Neural crest cell (in vitro differentiated cells): ENCODE data around the gene PSD4. TPM values are rescaled to one million over a fixed set of nuclear protein-coding genes. Genes with fewer than 3 reads are reported as not detected.

Source experiments
- DNase-seq: peaks from one replicate; pipeline ENCODE4 v3.0.0; 2021; ENCODE audit warnings: low read depth, mixed read lengths, low spot score
- H3K27ac Mint-ChIP-seq: one replicate; pipeline ENCODE4 v1.8.0; 2021; ENCODE audit warnings: mild to moderate bottlenecking, mixed read lengths; ENCODE audit not compliant: unreplicated experiment
- H3K27me3 Mint-ChIP-seq: 2 replicates; pipeline ENCODE4 v1.8.0; 2021; ENCODE audit warnings: low read depth, mild to moderate bottlenecking, mixed read lengths
- H3K36me3 Mint-ChIP-seq: 2 replicates; pipeline ENCODE4 v1.8.0; 2021; ENCODE audit warnings: low read depth, mild to moderate bottlenecking, mixed read lengths
- H3K4me1 Mint-ChIP-seq: 2 replicates; pipeline ENCODE4 v1.8.0; 2021; ENCODE audit warnings: mixed read lengths
- H3K4me3 Mint-ChIP-seq: one replicate; pipeline ENCODE4 v1.8.0; 2021; ENCODE audit warnings: mild to moderate bottlenecking, mixed read lengths
- H3K9me3 Mint-ChIP-seq: 2 replicates; pipeline ENCODE4 v1.8.0; 2021; ENCODE audit warnings: mixed read lengths
- total RNA-seq: library from RNA; stranded (reverse); gene quantifications from 2 replicates; pipeline ENCODE4 v1.2.1, GENCODE V29; 2021
- TF ChIP-seq, protein P1 (sequence below): fragments of 200-600 bp; sonication (generic); conservative IDR thresholded peaks from 2 replicates; pipeline ENCODE4 v1.5.0; 2021; ENCODE audit warnings: antibody characterized with exemption, mild to moderate bottlenecking

The PSD4 gene
- total RNA-seq, 1 donor from 2014 or later, result 2.9 TPM

GRCh38 chr2:113187771-113188170 is 14.0 kb downstream of the PSD4 start:
- no peak overlapping the region for H3K27ac Mint-ChIP-seq

DNA sequence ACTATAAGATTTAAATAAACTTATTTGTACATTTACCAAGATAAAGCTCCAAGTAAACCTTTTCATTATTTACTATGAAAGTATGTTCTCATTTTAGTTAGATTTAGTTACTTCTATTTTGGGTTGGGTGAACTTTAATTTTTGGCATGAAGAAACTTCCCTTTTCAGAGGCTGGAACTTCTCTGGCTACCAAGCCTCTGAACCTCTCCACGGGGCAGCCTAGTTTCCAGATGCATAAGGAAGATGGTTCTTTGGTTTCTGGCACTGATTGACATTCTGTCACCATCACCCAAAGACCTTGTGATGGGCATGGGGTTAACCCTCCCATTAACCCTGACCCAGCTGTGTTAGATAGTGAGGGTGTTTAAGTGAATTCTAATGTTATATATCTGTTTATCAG is 17.1 kb downstream of the PSD4 start:
- no peak overlapping the region for H3K4me3 Mint-ChIP-seq
- H3K4me1 Mint-ChIP-seq, result peaks cover 5% of the 10 kb centered on the region
- H3K27me3 Mint-ChIP-seq, result peaks cover 2% of the 10 kb centered on the region
- no peaks in the 10 kb centered on the region for H3K9me3 Mint-ChIP-seq
- TF ChIP-seq, protein P1, sequence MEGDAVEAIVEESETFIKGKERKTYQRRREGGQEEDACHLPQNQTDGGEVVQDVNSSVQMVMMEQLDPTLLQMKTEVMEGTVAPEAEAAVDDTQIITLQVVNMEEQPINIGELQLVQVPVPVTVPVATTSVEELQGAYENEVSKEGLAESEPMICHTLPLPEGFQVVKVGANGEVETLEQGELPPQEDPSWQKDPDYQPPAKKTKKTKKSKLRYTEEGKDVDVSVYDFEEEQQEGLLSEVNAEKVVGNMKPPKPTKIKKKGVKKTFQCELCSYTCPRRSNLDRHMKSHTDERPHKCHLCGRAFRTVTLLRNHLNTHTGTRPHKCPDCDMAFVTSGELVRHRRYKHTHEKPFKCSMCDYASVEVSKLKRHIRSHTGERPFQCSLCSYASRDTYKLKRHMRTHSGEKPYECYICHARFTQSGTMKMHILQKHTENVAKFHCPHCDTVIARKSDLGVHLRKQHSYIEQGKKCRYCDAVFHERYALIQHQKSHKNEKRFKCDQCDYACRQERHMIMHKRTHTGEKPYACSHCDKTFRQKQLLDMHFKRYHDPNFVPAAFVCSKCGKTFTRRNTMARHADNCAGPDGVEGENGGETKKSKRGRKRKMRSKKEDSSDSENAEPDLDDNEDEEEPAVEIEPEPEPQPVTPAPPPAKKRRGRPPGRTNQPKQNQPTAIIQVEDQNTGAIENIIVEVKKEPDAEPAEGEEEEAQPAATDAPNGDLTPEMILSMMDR, result no peak
- no peak for DNase-seq
- H3K36me3 Mint-ChIP-seq, result no peaks in the 10 kb centered on the region
- no peak overlapping the region for H3K27ac Mint-ChIP-seq

More at GRCh38 chr2:113187771-113188170, 14.0 kb downstream of the PSD4 start:
- Mint-ChIP-seq H3K4me1 (peaks cover 10% of the 10 kb centered on the region), H3K9me3 (no peaks in the 10 kb centered on the region), H3K4me3 (no peak overlapping the region), H3K27me3 (no peaks in the 10 kb centered on the region), H3K36me3 (no peaks in the 10 kb centered on the region)
- DNase-seq, result no peak
- TF ChIP-seq, protein P1, result no peak

GRCh38 chr2:113192459-113193100 is 18.8 kb downstream of the PSD4 start:
- TF ChIP-seq, protein P1, result no peak
- no peak overlapping the region for H3K27ac Mint-ChIP-seq
- H3K9me3 Mint-ChIP-seq, result no peaks in the 10 kb centered on the region
- no peak for DNase-seq
- no peaks in the 10 kb centered on the region for H3K36me3 Mint-ChIP-seq
- H3K27me3 Mint-ChIP-seq, result peaks cover 11% of the 10 kb centered on the region
- no peak overlapping the region for H3K4me3 Mint-ChIP-seq
- peaks cover 3% of the 10 kb centered on the region for H3K4me1 Mint-ChIP-seq

GRCh38 chr2:113195923-113196501 is 22.2 kb downstream of the PSD4 start:
- Mint-ChIP-seq H3K36me3 (no peaks in the 10 kb centered on the region), H3K4me3 (peak overlapping the region; percentile 72), H3K27me3 (peaks cover 14% of the 10 kb centered on the region), H3K9me3 (no peaks in the 10 kb centered on the region), H3K27ac (no peak overlapping the region), H3K4me1 (peaks cover 4% of the 10 kb centered on the region)
- DNase-seq, result no peak
- TF ChIP-seq, protein P1, result no peak

DNA sequence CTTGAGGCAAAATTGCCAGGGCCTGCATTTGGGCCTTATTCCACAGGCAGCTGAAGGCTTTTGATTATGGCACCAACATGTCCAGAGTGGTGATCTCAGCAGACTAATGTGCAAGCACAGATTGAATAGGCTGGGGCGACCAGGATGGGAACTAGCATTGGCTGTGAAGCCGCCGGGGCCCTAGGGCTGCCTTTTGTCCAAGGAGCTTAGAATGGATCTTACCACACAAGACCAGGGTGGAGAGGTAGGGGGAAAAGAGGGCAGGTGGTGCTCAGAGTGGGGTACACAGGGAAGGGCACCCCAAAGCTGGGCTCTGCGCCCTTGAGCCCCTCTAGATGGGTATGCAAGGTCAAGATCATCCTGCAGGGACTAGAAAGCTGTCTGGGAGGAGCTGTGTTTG is 23.1 kb downstream of the PSD4 start:
- peaks cover 4% of the 10 kb centered on the region for H3K4me1 Mint-ChIP-seq
- H3K4me3 Mint-ChIP-seq, result peak overlapping the region; percentile 72
- DNase-seq, result no peak
- H3K36me3 Mint-ChIP-seq, result no peaks in the 10 kb centered on the region
- TF ChIP-seq, protein P1, result no peak
- H3K27me3 Mint-ChIP-seq, result peaks cover 14% of the 10 kb centered on the region
- no peaks in the 10 kb centered on the region for H3K9me3 Mint-ChIP-seq
- H3K27ac Mint-ChIP-seq, result no peak overlapping the region
